Measurements from ENCODE around the gene DACT2.

GRCh38 chr6:168344338-168344737 is 24.8 kb upstream of the DACT2 start:
- TF ChIP-seq ZMAT4 (CRISPR knock-in tag; IDR thresholded peaks at IDR 0.05) (no peak), CTCF (IDR thresholded peaks at IDR 0.05) (no peak), ARID4B (CRISPR knock-in tag; IDR thresholded peaks at IDR 0.05; ENCODE audit: borderline replicate concordance) (no peak), ZNF532 (CRISPR knock-in tag; IDR thresholded peaks at IDR 0.05; ENCODE audit: borderline replicate concordance) (no peak), KAT7 (CRISPR knock-in tag; IDR thresholded peaks at IDR 0.05; ENCODE audit: borderline replicate concordance) (no peak), EMX1 (CRISPR knock-in tag; IDR thresholded peaks at IDR 0.05) (no peak)
